Esophagus muscularis mucosa (tissue), 3 donors: ENCODE results near the gene SDK1.

Experiments
- POLR2AphosphoS5 ChIP-seq, 2 donors: sonication (generic); formaldehyde crosslinking; IDR thresholded peaks; one replicate each; pipeline ENCODE4 v1.6.1; 2017; ENCODE audit warnings: antibody characterized with exemption in 2 of 2
- TF ChIP-seq, protein P1 (sequence below), 3 experiments: fragments of 200-600 bp in 2 of 3; fragments of 450-650 bp in 1 of 3; sonication (generic) in 2 of 3; IDR thresholded peaks; one replicate each; pipeline ENCODE4 v1.5.1; 2017 to 2019; ENCODE audit warnings: antibody characterized with exemption in 3 of 3, mild to moderate bottlenecking in 2 of 3, moderate library complexity in 1 of 3

DNA sequence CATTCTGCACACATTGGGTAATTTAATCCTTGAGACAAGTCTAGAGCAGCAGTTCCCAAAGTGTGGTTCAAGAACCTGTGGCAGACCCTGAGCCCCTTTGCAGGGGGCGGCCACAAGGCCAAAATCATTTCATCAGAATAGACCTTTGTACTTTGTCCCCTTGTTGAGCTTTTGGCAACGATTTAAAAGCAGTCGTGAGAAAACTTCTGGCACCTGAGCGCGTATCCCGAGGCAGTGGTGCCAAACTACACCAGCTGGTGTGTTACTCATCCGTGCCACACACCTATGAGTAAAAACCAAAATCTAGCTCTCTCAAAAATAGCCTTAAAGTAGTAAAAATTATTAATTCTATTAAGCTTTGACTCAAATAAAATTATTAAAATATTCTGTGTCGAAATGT, 306.8 kb downstream of the SDK1 start:
- TF ChIP-seq POLR2AphosphoS5 (IDR thresholded peaks at IDR 0.05): no peak
- TF ChIP-seq, protein P1, sequence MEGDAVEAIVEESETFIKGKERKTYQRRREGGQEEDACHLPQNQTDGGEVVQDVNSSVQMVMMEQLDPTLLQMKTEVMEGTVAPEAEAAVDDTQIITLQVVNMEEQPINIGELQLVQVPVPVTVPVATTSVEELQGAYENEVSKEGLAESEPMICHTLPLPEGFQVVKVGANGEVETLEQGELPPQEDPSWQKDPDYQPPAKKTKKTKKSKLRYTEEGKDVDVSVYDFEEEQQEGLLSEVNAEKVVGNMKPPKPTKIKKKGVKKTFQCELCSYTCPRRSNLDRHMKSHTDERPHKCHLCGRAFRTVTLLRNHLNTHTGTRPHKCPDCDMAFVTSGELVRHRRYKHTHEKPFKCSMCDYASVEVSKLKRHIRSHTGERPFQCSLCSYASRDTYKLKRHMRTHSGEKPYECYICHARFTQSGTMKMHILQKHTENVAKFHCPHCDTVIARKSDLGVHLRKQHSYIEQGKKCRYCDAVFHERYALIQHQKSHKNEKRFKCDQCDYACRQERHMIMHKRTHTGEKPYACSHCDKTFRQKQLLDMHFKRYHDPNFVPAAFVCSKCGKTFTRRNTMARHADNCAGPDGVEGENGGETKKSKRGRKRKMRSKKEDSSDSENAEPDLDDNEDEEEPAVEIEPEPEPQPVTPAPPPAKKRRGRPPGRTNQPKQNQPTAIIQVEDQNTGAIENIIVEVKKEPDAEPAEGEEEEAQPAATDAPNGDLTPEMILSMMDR (IDR thresholded peaks at IDR 0.05): no peak
